Activated T-cell treated with anti-CD3 and anti-CD28 coated beads, Interleukin-2, amount 50 U/mL, for 1 hour (primary cell): Measurements from ENCODE around the gene CHST1.

ENCODE experiments used
- DNase-seq: peaks from one replicate; pipeline ENCODE4 v3.0.0-alpha.2; 2020

CHST1 gene

GRCh38 chr11:45674481-45675190 is 9.2 kb upstream of the CHST1 start:
- no peak for DNase-seq

GRCh38 chr11:45673441-45673840 is 8.0 kb upstream of the CHST1 start:
- DNase-seq, result no peak

- no peak for DNase-seq
Measured at GRCh38 chr11:45672593-45672992, 7.2 kb upstream of the CHST1 start.

- no peak for DNase-seq
Measured at GRCh38 chr11:45671246-45672171, 6.1 kb upstream of the CHST1 start.

- no peak for DNase-seq
Measured at GRCh38 chr11:45670386-45671135, 5.1 kb upstream of the CHST1 start.

GRCh38 chr11:45669956-45670355 is 4.5 kb upstream of the CHST1 start:
- DNase-seq, result no peak

GRCh38 chr11:45669146-45669545 is 3.7 kb upstream of the CHST1 start:
- no peak for DNase-seq

GRCh38 chr11:45667929-45668680 is 2.7 kb upstream of the CHST1 start:
- DNase-seq, result no peak

- DNase-seq, result no peak
Measured at GRCh38 chr11:45666648-45667642, 1.5 kb upstream of the CHST1 start.

GRCh38 chr11:45665933-45666647 is 668 bp upstream of the CHST1 start:
- DNase-seq, result no peak

- no peak for DNase-seq
Measured at GRCh38 chr11:45664376-45665205, 831 bp downstream of the CHST1 start.

GRCh38 chr11:45663486-45664375 is 1.7 kb downstream of the CHST1 start:
- no peak for DNase-seq

- DNase-seq, result no peak
Measured at GRCh38 chr11:45662665-45663485, 2.5 kb downstream of the CHST1 start.

GRCh38 chr11:45662096-45662664 is 3.2 kb downstream of the CHST1 start:
- DNase-seq, result no peak

GRCh38 chr11:45661439-45662055 is 3.9 kb downstream of the CHST1 start:
- DNase-seq, result no peak

- DNase-seq, result no peak
Measured at GRCh38 chr11:45660729-45661438, 4.5 kb downstream of the CHST1 start.
